IPS-20b (cell line): Measurements from ENCODE around the gene LUC7L.
"Not testable (repeated sequence)": the region's sequence is repeated elsewhere in the genome, so short reads cannot be mapped to it uniquely, and the experiment has no call there.

ENCODE experiments used
- H3K27ac ChIP-seq: one replicate; pipeline ENCODE4 v1.5.1; 2013; ENCODE audit warnings: low read length
- H3K27me3 ChIP-seq: 2 replicates; pipeline ENCODE4 v1.6.1; 2013; ENCODE audit warnings: mild to moderate bottlenecking, low read length, inconsistent platforms; ENCODE audit not compliant: insufficient read depth
- H3K36me3 ChIP-seq: 2 replicates; pipeline ENCODE4 v1.6.1; 2013; ENCODE audit warnings: low read depth, mild to moderate bottlenecking, inconsistent platforms, low read length, moderate library complexity; ENCODE audit not compliant: insufficient read depth
- H3K4me1 ChIP-seq: 2 replicates; pipeline ENCODE4 v1.6.1; 2013; ENCODE audit warnings: mild to moderate bottlenecking, control low read depth, inconsistent platforms, low read length, moderate library complexity; ENCODE audit not compliant: insufficient read depth
- H3K4me3 ChIP-seq: 2 replicates; pipeline ENCODE4 v1.5.1; 2013; ENCODE audit warnings: mild to moderate bottlenecking, low read length, inconsistent platforms
- H3K9ac ChIP-seq: 2 replicates; pipeline ENCODE4 v1.6.1; 2013; ENCODE audit warnings: low read depth, mild to moderate bottlenecking, inconsistent platforms, low read length, moderate library complexity
- H3K9me3 ChIP-seq: 2 replicates; pipeline ENCODE4 v1.6.1; 2013; ENCODE audit warnings: mild to moderate bottlenecking, low read depth, low read length, inconsistent platforms; ENCODE audit not compliant: insufficient read depth

LUC7L gene

DNA sequence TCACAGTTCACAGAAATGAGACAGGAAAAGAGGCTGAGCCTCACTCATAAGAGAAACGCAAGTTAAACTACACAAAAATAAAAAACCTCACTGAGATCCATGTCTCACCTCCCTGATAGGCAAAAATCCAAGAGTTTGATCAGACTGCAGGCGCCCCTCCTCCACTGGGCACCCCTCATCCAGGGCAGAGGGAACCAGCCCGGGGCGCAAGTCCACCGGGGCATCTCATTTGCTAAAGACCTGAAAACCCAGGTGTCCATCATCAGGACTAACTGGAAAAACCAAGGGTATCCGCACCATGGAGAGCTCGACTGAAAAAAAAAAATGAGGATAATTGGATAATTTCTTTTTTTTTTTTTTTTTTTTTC lies 74.2 kb downstream of the LUC7L start:
- no peaks in the 10 kb centered on the region for H3K9me3 ChIP-seq
- no peaks in the 10 kb centered on the region for H3K4me1 ChIP-seq
- peaks cover 74% of the 10 kb centered on the region for H3K27me3 ChIP-seq
- H3K9ac ChIP-seq: no peak overlapping the region
- peak overlapping the region; percentile 69 for H3K4me3 ChIP-seq
- no peak overlapping the region for H3K27ac ChIP-seq
- H3K36me3 ChIP-seq: no peaks in the 10 kb centered on the region

DNA sequence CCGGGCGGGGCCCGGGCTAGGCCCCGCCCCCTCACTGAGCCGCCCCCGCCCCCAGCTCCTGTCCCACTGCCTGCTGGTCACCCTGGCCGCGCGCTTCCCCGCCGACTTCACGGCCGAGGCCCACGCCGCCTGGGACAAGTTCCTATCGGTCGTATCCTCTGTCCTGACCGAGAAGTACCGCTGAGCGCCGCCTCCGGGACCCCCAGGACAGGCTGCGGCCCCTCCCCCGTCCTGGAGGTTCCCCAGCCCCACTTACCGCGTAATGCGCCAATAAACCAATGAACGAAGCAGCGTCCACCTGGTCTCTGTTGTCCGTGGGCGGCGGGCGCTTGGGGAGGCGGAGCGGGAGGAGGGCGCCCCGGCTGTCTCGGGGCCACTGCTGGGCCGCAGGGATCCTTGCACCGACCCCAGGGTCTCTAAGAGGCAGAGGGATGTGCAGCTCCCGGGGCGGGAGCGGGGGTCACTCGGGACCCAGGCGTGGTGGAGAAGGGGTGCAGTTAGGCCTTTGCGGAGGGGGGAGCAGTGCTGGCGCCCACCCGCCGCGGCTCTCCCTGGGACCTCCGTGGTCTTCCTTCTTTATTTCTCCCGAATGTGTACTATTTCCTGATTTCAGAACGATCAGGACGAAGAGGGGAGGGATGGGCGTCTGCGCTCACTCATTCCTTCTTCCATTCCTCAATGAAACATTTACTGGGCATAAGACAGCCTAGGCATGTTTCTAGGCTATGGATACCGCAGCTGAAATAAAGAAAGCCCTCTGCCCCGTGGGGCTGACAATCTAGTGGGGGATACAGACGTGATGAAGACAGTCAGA lies 74.8 kb downstream of the LUC7L start:
- Histone ChIP-seq H3K27ac (no peak overlapping the region), H3K36me3 (no peaks in the 10 kb centered on the region), H3K4me1 (no peaks in the 10 kb centered on the region), H3K4me3 (peak overlapping the region; percentile 69), H3K9ac (no peak overlapping the region), H3K9me3 (no peaks in the 10 kb centered on the region), H3K27me3 (peaks cover 72% of the 10 kb centered on the region)

DNA sequence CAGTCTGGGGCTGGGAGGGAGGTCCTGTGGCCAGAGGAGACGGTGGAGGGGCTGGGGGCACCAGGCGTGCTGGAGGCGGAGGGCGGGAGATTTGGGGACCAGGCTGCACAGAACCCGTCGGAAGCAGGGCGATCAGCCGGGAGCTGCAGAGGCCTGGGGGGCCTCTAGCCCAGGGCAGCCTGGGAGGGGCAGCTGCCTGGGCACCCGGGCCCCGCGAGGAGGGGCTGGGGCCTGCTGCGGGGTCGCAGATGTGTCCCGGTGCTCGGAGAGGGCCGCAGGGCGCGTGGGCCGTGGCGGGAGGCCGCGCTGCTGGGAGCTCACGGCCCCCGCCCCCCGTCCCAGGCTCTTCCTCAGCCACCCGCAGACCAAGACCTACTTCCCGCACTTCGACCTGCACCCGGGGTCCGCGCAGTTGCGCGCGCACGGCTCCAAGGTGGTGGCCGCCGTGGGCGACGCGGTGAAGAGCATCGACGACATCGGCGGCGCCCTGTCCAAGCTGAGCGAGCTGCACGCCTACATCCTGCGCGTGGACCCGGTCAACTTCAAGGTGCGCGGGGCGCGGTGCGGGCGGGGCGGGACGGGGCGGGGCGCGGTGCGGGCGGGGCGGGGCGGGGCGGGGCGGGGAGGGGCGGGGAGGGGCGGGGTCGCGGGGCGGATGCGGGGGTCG lies 75.6 kb downstream of the LUC7L start:
- not testable (repeated sequence) for H3K9ac ChIP-seq

DNA sequence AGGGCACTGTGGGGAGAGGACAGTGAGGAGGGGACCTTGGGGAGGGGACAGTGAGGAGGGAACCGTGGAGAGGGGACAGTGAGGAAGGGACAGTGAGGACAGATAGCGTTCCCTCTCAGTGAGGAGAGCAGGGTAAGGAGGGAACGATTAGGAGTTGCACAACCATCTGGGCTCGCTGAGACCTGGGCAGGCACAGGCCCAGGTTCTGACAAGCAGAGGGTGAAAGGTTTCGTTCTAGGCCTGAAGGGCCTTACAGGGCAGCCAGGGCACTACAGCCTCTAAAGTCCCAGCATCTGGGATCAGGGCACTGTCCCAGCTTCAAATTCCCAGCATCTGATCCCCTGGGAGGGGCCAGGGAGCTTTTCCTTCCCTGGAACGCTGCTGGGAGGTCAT lies 76.1 kb downstream of the LUC7L start:
- not testable (repeated sequence) for H3K36me3 ChIP-seq, H3K9me3 ChIP-seq, H3K27ac ChIP-seq, H3K9ac ChIP-seq, H3K4me3 ChIP-seq, H3K4me1 ChIP-seq
- peaks cover 72% of the 10 kb centered on the region for H3K27me3 ChIP-seq

More for the DNA sequence above, 75.6 kb downstream of the LUC7L start:
- not testable (repeated sequence) for H3K36me3 ChIP-seq, H3K9me3 ChIP-seq, H3K4me3 ChIP-seq, H3K4me1 ChIP-seq, H3K27ac ChIP-seq
- H3K27me3 ChIP-seq: peaks cover 73% of the 10 kb centered on the region

DNA sequence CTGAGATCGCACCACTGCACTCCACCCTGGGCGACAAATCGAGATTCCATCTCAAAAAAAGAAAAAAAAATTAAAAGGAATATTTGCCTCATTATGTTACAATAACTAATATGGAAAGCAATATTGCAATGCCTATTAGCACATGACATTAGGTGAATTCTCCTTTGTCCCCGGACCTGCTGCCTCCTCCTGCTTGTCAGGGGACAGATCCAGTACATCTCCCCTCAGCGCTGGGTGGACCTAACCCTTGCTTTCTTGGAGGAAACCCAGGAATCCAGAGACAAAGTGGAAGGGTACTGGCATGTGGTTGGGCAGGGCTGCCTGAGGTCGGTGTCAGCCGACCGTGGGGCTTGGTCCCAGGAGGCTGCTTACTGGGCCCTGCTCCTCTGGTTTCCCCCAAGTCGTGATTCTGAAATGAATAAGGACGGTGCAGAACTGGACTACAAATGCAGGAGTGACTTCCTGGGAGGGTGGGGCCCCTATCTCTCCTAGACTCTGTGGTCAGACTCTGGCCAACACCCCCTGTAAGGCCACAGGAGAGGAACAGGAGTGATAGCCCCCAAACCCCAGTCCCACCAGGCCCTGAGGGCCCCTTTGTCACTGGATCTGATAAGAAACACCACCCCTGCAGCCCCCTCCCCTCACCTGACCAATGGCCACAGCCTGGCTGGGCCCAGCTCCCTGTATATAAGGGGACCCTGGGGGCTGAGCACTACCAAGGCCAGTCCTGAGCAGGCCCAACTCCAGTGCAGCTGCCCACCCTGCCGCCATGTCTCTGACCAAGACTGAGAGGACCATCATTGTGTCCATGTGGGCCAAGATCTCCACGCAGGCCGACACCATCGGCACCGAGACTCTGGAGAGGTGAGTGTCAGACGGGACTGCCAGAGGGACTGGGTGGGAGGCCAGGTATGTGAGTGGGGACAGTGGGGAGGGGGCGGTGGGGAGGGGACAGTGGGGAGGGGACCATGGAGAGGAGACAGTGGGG lies 76.8 kb downstream of the LUC7L start, which contains the start of gene HBZ:
Gene HBZ (plus strand): TSS at position 504 of the 988 bp plus-strand sequence. CDS start 266 bp downstream, at position 770.
- no peaks in the 10 kb centered on the region for H3K4me1 ChIP-seq
- no peak within 1 kb of the TSS for H3K9ac ChIP-seq
- no peaks in the 10 kb centered on the region for H3K36me3 ChIP-seq
- H3K27ac ChIP-seq: no peak within 1 kb of the TSS
- no peaks in the 10 kb centered on the region for H3K9me3 ChIP-seq
- no peak within 1 kb of the TSS for H3K4me3 ChIP-seq
- H3K27me3 ChIP-seq: peaks cover 65% of the 10 kb centered on the region

DNA sequence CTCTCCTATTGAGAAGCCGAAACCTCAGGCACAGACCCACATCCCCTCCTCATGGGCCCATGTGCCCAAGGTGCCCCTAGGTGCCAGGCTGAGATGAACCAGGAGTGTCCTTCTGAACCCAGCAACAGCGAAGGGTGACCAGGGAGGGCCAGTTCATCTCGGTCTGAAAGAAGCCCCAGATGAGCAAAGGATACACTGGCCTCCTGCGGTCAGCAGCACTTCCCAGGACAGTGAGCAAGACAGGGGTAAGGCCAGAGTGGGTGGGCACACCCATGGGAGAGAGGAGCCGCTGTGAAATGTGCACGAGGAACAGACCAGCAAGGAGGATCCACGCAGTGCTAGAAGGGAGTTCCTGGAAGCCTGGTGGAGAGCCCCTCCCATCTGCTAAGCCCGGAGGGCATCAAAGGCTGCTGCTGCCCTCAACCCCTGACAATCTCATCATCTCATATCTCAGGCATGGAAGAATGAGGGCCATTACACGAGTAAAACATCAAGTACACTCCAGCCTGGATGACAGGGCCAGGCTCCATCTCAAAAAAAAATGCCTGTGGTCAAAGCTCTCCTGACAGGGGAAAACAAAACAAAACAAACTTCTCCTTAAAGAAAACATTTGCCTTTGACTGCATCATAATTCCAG lies 80.1 kb downstream of the LUC7L start:
- Histone ChIP-seq H3K36me3 (no peaks in the 10 kb centered on the region), H3K27me3 (peaks cover 35% of the 10 kb centered on the region), H3K4me3 (no peak overlapping the region), H3K9ac (no peak overlapping the region), H3K9me3 (no peaks in the 10 kb centered on the region), H3K4me1 (no peaks in the 10 kb centered on the region), H3K27ac (no peak overlapping the region)

DNA sequence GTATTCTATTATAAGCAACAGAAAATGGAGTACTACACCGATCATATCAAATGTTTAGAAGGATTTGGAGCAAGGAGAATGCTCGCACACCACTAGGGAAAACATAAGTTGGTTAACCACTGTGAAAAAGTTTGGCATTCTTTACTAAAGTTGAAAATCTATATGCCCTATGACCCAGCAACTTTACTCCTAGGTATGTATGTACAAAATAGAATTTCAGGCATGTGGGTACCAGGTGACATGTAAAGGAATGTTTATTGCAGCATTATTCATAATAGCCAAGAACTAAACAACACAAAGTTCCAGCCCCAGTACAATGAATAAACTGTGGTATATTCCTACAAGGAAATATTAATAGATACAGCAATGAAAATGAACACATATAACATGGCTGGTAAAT lies 82.6 kb downstream of the LUC7L start:
- Histone ChIP-seq H3K27ac (no peak overlapping the region), H3K9ac (no peak overlapping the region), H3K4me1 (no peaks in the 10 kb centered on the region), H3K4me3 (no peak overlapping the region), H3K36me3 (no peaks in the 10 kb centered on the region), H3K9me3 (no peaks in the 10 kb centered on the region), H3K27me3 (peaks cover 24% of the 10 kb centered on the region)

DNA sequence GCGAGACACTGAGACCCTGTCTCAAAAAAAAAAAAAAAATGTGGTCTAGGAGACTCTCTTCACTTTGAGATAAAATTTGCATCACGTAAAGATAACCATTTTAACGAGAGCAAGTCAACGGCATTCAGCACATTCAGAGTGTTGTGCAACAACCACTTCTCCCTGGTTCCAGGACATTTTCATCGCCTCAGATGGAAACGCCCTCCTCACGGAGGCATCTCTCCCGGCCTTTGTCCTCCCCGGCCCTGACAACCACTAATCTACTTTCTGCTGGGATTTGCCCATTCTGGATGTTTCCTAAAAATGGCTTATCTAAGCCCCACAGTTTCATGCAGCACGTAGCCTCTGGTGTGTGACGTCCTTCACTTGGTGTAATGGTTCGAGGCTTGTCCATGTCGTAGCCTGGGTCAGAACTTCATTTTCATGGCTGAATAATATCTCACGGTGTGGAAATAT lies 84.4 kb downstream of the LUC7L start:
- H3K4me1 ChIP-seq: no peaks in the 10 kb centered on the region
- no peaks in the 10 kb centered on the region for H3K36me3 ChIP-seq
- H3K27me3 ChIP-seq: peaks cover 15% of the 10 kb centered on the region
- H3K4me3 ChIP-seq: no peak overlapping the region
- H3K9me3 ChIP-seq: no peaks in the 10 kb centered on the region
- no peak overlapping the region for H3K9ac ChIP-seq
- no peak overlapping the region for H3K27ac ChIP-seq

DNA sequence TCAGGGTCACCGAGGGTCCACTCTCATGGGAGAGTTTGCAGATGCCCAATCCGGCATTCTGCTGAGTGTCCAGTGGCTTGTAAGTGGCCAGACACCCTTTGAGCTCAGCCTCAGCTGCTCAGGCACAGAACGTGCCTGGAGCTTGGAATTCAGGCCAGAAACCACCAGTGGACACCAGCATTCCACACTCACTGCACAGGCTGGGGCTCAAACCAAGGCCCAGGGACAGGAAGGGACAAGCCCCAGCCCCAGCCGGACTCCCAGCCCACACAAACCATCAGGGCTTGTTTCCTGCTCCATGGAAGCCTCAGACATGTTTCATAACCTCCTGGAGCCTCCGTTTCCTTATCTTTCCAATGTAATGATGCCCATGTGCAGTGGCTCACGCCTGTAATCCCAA lies 85.8 kb downstream of the LUC7L start:
- H3K4me3 ChIP-seq: no peak overlapping the region
- H3K4me1 ChIP-seq: no peaks in the 10 kb centered on the region
- H3K27me3 ChIP-seq: peaks cover 3% of the 10 kb centered on the region
- H3K36me3 ChIP-seq: no peaks in the 10 kb centered on the region
- H3K27ac ChIP-seq: no peak overlapping the region
- no peak overlapping the region for H3K9ac ChIP-seq
- H3K9me3 ChIP-seq: no peaks in the 10 kb centered on the region

DNA sequence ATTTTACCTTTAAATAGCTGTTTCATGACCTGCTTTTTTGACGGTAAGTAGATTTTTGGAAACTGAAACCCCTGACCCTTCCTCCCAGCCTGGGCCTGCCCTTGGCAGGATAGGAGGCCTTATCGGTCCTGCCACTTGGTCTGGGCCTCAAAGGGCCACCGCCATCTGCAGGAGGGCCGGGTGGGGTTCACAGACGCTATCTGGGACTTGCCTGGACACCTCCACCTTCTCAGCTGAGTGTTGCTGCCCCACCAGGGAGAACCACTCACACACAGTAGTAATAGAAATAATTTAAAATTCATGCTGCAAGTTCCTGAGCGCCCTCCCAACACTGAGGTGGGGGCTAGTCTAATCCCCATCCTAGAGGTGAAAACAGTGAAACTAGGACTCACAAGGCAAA lies 86.2 kb downstream of the LUC7L start:
- Histone ChIP-seq H3K4me1 (no peaks in the 10 kb centered on the region), H3K4me3 (no peak overlapping the region), H3K27me3 (0 out of 2 replicates have a peak, but pooled peaks cover 3% of the 10 kb centered on the region), H3K36me3 (no peaks in the 10 kb centered on the region), H3K9me3 (no peaks in the 10 kb centered on the region), H3K9ac (no peak overlapping the region), H3K27ac (no peak overlapping the region)

DNA sequence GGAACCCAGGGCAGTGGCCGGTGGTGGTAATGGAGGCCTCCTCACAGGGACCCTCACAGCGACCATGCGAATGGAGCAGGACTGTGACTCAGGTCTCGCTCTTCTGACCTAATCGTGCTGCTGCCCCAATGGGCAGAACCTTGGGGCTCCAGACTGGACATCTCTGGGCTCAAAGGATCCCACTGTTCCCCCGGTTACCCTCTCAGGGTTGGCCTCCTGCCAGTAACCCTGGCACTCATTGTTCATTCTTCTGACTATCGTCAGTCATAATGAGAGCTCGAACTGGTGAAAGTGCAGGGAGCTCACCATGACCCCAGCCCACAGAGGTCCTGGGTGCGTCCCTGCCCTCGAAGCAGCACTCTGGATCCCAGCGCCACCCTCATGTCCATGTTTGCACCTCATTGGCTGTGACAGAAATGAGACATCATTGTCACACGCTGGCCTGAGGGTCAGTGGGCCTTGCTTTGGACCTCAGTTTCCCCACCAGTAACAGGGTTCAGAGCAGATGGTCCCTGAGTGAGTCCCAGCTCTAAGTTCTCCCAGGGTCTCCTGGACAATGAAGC lies 86.8 kb downstream of the LUC7L start:
- H3K9ac ChIP-seq: no peak overlapping the region
- no peak overlapping the region for H3K4me3 ChIP-seq
- no peaks in the 10 kb centered on the region for H3K9me3 ChIP-seq
- H3K4me1 ChIP-seq: no peaks in the 10 kb centered on the region
- no peaks in the 10 kb centered on the region for H3K36me3 ChIP-seq
- 0 out of 2 replicates have a peak, but pooled peaks cover 3% of the 10 kb centered on the region for H3K27me3 ChIP-seq
- H3K27ac ChIP-seq: no peak overlapping the region
